AG04450 (cell line): ENCODE data around the gene BRF1. TPM values are rescaled to one million over a fixed set of nuclear protein-coding genes. Genes with fewer than 3 reads are reported as not detected.

Experiments used
- CTCF ChIA-PET: fragments of 300-600, 350-600 bp; formaldehyde crosslinking; extraction: SDS; loops from one replicate; lab custom pipeline; 2022; ENCODE audit warnings: antibody characterized with exemption, inconsistent platforms; lab: Charles Lee
- POLR2A ChIA-PET: fragments of 350-600 bp; formaldehyde crosslinking; extraction: SDS; loops from one replicate; lab custom pipeline; 2021; ENCODE audit warnings: antibody characterized with exemption, inconsistent platforms; lab: Yijun Ruan, JAX
- DNase-seq: peaks from one replicate; pipeline ENCODE4 v3.0.0-alpha.2; 2011; ENCODE audit warnings: low read depth, low spot score
- H3K27ac ChIP-seq: one replicate; pipeline ENCODE4 v1.5.1; 2012; ENCODE audit warnings: low read depth, low read length, control low read depth
- H3K27me3 ChIP-seq: one replicate; pipeline ENCODE4 v1.6.0; 2012; ENCODE audit warnings: low read length; ENCODE audit not compliant: control insufficient read depth, insufficient read depth
- H3K4me3 ChIP-seq: 2 replicates; pipeline ENCODE4 v1.5.1; 2011; ENCODE audit warnings: mild to moderate bottlenecking, low read depth, low read length, control low read depth
- H3K9me3 ChIP-seq: 2 replicates; pipeline ENCODE4 v1.5.1; 2012; ENCODE audit warnings: low read length; ENCODE audit not compliant: control insufficient read depth, insufficient read depth
- polyA plus RNA-seq: library from polyadenylated mRNA; depleted of rRNA; stranded (reverse); fragments of >200 nt; gene quantifications from 2 replicates; pipeline ENCODE4 v1.2.3, GENCODE V29; 2011
- TF ChIP-seq, protein P1 (sequence below): IDR thresholded peaks from 2 replicates; pipeline ENCODE4 v1.5.1; 2011; ENCODE audit warnings: low read depth, low read length, control low read depth, inconsistent platforms

Gene BRF1
- polyA plus RNA-seq, 1 experiment, result 6.3 TPM

DNA sequence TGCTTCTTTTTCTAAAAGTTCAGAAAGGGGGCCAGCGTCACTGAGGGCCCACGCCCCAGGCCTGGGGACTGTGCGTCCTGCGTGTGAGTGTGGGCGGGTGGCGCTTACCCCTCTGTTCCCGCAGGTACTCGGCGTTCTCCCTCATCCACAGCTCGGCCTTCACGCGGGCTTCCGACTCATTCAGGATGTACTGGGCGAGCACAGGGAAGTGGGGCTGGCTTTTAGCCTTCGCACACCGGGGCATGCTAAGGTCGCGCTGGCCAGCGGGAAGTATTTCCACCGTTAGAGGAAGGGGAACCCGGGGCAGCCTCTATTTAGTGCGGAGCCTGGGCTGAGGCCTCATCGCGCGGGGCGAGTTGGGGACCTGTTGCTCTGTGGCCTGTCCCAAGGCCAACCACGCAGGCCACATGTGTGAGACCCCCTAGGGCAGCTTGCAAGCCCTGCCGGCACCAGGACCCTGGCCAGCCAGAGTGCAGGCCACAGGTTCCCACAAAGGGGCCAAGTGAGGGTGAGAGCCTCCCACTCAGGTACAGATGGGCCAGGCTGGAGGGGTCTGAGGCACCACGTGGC, 81.7 kb downstream of the BRF1 start:
- Histone ChIP-seq H3K27me3 (no peaks in the 10 kb centered on the region), H3K27ac (no peak overlapping the region), H3K9me3 (peaks cover 3% of the 10 kb centered on the region; the same call in 1 of the 2 replicates), H3K4me3 (no peak overlapping the region)
- ChIA-PET CTCF (interaction anchor here (0.6 kb wide), 1 partner anchor 1290 kb away, joined by 4 read pairs; no protein-coding TSS in a partner anchor), POLR2A (no interaction called here)
- TF ChIP-seq, protein P1, sequence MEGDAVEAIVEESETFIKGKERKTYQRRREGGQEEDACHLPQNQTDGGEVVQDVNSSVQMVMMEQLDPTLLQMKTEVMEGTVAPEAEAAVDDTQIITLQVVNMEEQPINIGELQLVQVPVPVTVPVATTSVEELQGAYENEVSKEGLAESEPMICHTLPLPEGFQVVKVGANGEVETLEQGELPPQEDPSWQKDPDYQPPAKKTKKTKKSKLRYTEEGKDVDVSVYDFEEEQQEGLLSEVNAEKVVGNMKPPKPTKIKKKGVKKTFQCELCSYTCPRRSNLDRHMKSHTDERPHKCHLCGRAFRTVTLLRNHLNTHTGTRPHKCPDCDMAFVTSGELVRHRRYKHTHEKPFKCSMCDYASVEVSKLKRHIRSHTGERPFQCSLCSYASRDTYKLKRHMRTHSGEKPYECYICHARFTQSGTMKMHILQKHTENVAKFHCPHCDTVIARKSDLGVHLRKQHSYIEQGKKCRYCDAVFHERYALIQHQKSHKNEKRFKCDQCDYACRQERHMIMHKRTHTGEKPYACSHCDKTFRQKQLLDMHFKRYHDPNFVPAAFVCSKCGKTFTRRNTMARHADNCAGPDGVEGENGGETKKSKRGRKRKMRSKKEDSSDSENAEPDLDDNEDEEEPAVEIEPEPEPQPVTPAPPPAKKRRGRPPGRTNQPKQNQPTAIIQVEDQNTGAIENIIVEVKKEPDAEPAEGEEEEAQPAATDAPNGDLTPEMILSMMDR, result no peak
- no peak for DNase-seq

DNA sequence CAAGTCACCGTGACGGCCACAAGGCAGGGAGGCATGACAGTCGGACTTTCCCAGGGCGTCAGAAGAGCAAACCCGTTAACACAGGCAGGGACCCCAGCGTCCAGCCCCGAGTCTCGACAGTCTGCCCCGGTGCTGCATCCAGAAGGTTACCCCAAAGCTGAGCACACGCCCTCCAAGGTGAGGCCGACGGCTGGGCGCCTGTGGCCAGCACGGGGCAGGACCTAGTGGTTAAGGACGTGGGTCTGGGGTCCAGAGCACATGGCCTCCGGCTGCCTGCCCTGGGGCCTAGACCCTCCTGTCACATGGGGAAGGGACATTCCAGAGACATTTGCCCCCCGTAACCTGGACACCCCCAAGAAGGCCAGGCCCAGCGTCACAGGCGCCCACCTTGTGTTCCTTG, 82.2 kb downstream of the BRF1 start:
- no peak for DNase-seq
- CTCF ChIA-PET, result interaction anchor here (0.6 kb wide), 1 partner anchor 1290 kb away, joined by 4 read pairs; no protein-coding TSS in a partner anchor
- Histone ChIP-seq H3K27me3 (no peaks in the 10 kb centered on the region), H3K4me3 (no peak overlapping the region), H3K27ac (no peak overlapping the region), H3K9me3 (peaks cover 3% of the 10 kb centered on the region; the same call in 1 of the 2 replicates)
- POLR2A ChIA-PET, result no interaction called here
- TF ChIP-seq, protein P1, result no peak

DNA sequence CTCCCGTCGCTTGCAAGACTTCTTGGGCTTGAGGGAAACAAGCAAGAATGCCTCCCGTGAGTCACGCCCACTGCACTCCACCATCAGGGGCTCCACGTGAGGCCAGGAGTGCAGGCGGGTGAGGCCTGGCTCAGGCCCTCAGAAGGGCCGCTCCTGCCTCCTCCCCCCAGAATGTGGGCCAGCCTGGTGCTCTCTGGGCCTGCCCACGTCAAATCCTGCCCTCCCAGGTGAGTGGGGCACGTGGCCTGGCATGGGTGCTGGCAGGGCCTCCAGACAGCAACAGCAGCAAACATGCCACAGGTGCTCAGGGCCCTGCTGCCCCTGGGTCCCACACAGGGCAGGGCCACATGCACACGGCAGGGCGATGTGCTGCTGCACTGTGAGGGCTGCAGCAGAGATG, 83.0 kb downstream of the BRF1 start:
- TF ChIP-seq, protein P1, result no peak
- Histone ChIP-seq H3K27ac (no peak overlapping the region), H3K4me3 (no peak overlapping the region), H3K9me3 (peaks cover 3% of the 10 kb centered on the region; the same call in 1 of the 2 replicates), H3K27me3 (no peaks in the 10 kb centered on the region)
- no peak for DNase-seq
- CTCF ChIA-PET, result no interaction called here
- POLR2A ChIA-PET, result no interaction called here

DNA sequence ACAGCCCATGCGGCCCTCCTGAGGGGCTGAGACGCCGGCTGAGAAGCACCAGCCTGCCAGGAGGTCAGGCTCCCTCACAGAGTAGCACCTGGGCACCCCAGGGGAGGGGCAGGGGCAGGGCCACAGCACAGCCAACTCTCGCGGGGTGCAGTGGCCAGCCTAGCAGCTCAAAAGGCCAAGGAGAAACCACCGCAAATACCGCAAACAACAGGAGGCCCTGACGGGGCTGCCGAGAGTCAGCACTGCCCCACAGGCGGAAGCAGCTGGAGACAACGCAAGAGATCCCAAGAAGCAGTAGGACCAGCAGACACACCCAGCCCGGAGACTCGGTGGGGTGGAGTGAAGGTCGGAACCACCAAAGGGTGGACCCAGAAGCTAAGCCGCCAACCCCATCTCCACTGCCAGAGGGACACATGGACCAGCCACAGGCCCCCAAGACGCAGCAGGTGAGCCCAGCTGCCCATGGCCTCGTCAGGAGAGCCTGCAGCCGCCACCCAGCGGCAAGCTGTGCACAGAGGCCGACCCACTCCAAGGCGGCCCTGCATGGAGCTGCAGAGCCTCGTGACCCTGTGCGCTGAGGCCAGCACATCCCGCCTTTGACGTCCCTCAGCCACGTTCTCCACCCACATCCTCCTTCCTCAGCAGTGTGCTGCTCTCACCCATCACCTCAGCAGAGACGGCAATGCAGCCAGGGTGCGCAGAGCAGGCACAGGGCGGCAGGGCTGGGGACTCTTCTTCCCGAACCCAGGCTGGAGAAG, 84.1 kb downstream of the BRF1 start:
- TF ChIP-seq, protein P1, result no peak
- ChIA-PET CTCF (no interaction called here), POLR2A (no interaction called here)
- Histone ChIP-seq H3K27me3 (no peaks in the 10 kb centered on the region), H3K4me3 (no peak overlapping the region), H3K27ac (no peak overlapping the region), H3K9me3 (peaks cover 3% of the 10 kb centered on the region; the same call in 1 of the 2 replicates)
- no peak for DNase-seq

DNA sequence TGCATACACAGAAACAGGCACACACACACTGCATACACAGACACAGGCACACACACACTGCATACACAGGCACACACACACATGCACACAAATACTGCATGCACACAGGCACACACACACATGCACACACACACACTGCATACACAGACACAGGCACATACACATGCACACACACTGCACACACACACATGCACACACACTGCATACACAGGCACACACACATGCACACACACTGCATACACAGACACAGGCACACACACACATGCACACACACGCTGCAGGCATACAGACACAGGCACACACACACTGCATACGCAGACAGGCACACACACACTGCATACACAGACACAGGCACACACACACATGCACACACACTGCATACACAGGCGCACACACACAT, 85.2 kb downstream of the BRF1 start:
- no peak overlapping the region for H3K27ac ChIP-seq
- H3K9me3 ChIP-seq, result peaks cover 3% of the 10 kb centered on the region; the same call in 1 of the 2 replicates
- CTCF ChIA-PET, result no interaction called here
- POLR2A ChIA-PET, result no interaction called here
- no peak for DNase-seq
- H3K4me3 ChIP-seq, result no peak overlapping the region
- no peaks in the 10 kb centered on the region for H3K27me3 ChIP-seq
- TF ChIP-seq, protein P1, result no peak
